ENCODE data around the gene TGFBR1.

The TGFBR1 gene

GRCh38 chr9:99101812-99102211 lies 3.1 kb upstream of the TGFBR1 start:
- TF ChIP-seq ZFX (IDR thresholded peaks at IDR 0.05; ENCODE audit: borderline replicate concordance) (no peak), CTCF (IDR thresholded peaks at IDR 0.05) (no peak)
- H3K27ac ChIP-seq, result no peak overlapping the region

GRCh38 chr9:99103054-99103895 lies 1.6 kb upstream of the TGFBR1 start:
- TF ChIP-seq ZFX (IDR thresholded peaks at IDR 0.05; ENCODE audit: borderline replicate concordance), result no peak
- no peak for TF ChIP-seq CTCF (IDR thresholded peaks at IDR 0.05)
- H3K27ac ChIP-seq, result no peak overlapping the region

GRCh38 chr9:99103901-99104458 lies 933 bp upstream of the TGFBR1 start:
- TF ChIP-seq ZFX (IDR thresholded peaks at IDR 0.05; ENCODE audit: borderline replicate concordance), result no peak
- TF ChIP-seq CTCF (IDR thresholded peaks at IDR 0.05), result no peak
- H3K27ac ChIP-seq, result no peak overlapping the region

- H3K27ac ChIP-seq, result peak overlapping the region; percentile 31; the same call in 1 of the 2 replicates
Observed at GRCh38 chr9:99105152-99106043, 485 bp downstream of the TGFBR1 start.

GRCh38 chr9:99106044-99106375 lies 1.1 kb downstream of the TGFBR1 start:
- H3K27ac ChIP-seq, result no peak overlapping the region
- TF ChIP-seq ZFX (IDR thresholded peaks at IDR 0.05; ENCODE audit: borderline replicate concordance) (no peak), CTCF (IDR thresholded peaks at IDR 0.05) (no peak)

More at GRCh38 chr9:99105152-99106043, 485 bp downstream of the TGFBR1 start:
- no peak for TF ChIP-seq ZFX (IDR thresholded peaks at IDR 0.05; ENCODE audit: borderline replicate concordance)
- peak; percentile 10; the same call in 1 of the 2 replicates for TF ChIP-seq CTCF (IDR thresholded peaks at IDR 0.05)

GRCh38 chr9:99107421-99107820 lies 2.5 kb downstream of the TGFBR1 start:
- TF ChIP-seq ZFX (IDR thresholded peaks at IDR 0.05; ENCODE audit: borderline replicate concordance), result no peak
- no peak for TF ChIP-seq CTCF (IDR thresholded peaks at IDR 0.05)
- no peak overlapping the region for H3K27ac ChIP-seq
